Measurements from ENCODE around the gene PLA2R1.

Gene PLA2R1

DNA sequence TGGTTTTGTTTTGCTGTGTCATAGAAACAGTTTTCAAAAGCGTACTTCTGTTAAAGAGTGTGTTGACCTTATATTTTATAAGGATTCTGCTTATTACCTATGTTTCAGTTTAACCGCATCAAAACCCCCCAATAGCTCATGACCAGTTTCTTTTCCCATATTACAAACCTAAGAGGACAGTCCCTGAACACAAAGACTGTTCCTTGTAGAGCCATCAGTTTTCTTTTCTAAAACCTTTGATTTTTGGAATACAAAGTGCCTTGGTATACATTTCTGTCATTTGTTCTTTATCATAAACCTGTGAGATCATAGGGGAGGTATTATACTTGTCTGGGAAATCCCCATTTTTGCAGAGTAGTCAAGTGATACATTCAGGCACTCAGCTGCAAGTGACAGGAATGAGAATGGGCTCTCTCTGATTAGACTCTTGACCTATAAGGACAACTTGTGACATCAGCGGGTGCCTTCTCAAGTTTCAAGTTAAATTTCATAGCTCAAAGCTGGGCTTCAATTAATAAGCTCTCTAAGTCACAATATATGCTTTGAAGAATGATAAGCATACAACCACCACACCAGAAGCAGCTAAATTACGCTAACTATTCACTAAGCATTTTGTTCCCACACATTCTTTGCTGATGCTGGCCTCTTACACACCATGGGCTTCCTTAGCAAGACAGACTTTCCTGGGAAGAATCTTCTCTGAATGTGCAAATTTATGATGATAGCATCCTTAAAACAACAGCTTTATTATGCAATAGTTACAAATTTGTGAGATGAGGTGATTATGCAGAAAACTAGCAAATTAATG lies 167.0 kb downstream of the PLA2R1 start:
- DNase-seq (ENCODE audit: low read depth in 2 of 2) = no peak

DNA sequence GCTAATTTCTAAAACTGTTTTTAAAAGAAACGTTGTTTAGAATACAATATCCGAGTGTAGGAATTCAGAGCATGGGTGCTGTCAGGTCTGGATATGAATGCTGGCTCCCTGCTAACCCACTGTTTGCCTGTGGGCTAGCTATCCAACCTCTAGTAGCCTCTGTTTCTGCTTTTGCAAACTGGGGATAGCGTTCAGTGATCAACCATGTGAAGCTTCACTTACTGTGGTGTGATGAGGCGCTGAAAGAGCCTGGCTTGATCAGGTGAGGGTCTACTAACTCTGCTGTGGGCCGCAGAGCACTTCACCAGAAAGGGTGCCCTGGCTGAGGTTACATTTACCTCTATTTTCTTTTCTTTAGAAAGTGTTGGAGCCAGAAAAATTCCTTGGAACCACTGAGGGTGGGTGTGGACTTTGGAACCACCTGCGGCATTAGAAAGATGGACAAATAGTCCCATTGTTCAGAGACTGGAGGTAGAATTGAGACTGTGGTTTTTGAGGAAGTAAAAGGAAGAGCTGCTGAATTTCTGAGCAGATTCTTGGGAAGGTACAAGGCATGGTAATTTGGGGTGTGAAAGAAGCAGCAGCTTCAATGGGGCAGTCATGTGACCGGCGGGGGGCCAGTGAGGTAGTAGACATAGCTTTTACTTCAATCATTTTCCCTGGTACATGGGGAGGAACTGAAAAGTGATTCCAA lies 168.1 kb downstream of the PLA2R1 start:
- no peak for DNase-seq (ENCODE audit: low read depth in 2 of 2)

DNA sequence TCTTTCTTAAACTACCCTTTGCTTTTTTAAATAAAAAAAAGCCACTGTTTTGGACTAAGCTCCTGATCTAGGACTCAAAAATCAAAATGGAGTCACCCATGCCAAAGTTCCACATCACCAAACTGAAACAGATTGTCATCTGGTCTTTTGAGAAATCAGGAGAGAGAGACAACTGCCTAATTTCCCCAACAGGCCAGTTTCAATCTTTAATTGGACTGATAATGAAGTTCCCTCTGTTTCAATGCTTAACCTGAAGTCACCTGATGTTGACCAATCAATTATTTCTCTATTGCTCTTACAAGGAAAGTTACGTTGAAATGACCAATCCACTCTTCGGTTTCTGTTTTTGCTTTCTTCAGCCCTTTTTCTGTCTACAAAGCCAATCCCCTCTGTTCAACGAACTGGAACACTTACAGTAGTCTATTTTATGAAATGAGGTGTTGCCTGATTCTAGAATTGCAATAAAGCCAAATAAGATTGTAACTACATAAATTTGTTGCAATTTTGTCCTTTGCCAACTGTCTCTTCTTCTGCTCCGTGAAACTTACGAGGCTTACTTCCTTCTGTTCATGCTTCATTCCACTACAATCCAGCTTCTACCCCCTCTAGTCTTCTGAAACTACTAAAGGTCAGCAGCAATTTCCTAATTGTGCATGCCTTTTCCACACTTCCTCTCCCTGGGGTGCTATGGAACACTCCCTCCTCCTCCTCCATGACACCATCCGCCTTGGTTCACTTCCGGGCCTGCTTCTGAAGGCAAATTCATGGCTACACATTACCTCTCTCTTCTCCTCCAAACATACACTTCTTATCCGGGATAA lies 169.2 kb downstream of the PLA2R1 start:
- DNase-seq (ENCODE audit: low read depth in 2 of 2) = no peak

DNA sequence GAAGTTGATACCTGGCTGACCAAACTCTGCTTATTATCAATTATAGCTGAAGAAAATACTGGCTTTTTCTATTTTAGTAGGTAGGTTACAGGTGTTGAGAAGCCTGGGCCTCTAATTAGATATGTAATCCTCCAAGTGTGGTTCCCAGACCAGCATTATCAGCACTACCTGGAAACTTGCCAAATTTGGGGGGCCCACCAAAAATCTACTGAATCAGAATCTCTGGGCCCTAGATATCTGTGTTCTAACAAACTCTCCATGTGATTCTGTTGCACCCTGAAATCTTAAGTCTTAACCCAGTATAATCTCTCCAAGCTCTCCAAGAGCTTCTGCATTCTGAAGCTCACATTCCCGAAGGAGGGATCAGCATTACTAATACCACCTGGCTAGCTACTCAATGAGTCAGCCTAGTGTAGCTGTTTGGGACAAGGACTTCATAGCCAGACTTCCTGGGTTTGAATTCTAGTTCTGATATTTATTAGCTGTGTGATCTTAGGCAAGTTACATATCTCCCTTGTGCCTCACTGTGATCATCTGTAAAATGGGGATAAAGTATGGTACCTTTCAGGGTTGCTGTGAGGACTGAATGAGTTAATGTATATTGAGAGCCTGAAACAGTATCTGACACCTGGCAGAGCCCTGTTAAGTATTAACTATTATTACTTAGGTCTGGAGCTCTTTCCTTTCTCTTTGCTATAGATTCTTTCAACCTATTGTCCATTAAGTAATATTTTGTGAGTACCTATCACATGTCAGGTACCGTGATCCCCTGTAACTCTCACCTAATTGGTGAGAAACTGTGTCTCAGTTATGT lies 170.3 kb downstream of the PLA2R1 start:
- no peak for DNase-seq (ENCODE audit: low read depth in 2 of 2)

DNA sequence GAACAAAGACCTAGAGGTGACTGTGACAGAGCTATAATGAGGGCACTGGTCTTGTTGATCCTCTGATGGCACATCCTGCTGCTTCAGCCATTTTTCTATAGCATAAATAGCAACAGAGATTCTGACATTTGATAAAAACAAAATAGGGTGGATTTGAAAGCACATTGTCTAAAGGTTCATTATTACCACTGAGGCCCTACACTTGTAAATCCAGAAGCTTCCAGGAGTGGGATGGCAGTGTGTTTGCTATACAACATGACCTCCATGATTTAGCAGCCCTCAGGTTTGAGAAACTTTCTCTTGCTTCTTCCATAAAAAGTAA lies 171.2 kb downstream of the PLA2R1 start:
- DNase-seq (ENCODE audit: low read depth in 2 of 2) = no peak

DNA sequence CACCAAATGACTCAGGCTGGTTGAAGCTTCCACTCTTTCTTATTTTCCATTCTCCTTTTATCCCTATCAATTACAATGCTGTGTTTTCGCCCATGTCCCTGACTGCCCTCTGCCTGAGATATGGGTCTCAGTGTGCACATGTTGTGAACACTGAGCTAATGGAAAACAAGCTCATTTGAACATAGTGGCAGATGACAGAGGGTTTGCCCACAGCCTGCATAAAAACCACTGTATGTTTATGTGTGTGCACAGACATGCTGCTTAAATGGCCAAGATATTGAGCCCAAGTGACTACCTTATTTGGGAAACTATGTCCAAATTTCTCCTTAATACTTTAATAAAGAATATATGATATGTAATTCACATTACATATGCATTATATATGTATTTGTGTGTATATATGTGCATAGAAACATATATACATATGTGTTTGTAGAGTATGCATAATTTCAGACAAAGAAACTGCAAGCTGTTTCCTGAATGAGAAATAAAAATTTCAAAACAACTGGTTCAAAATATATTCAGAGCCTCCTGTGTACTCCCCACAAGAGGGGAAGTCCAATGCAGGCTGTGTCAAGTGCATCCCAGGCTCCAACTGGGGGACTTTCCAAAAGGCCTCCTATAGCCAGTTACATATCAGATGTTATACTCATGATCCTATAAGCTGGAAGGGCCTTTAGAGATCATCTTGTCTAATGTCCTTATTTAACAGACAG lies 171.7 kb downstream of the PLA2R1 start:
- DNase-seq (ENCODE audit: low read depth in 2 of 2) = no peak

DNA sequence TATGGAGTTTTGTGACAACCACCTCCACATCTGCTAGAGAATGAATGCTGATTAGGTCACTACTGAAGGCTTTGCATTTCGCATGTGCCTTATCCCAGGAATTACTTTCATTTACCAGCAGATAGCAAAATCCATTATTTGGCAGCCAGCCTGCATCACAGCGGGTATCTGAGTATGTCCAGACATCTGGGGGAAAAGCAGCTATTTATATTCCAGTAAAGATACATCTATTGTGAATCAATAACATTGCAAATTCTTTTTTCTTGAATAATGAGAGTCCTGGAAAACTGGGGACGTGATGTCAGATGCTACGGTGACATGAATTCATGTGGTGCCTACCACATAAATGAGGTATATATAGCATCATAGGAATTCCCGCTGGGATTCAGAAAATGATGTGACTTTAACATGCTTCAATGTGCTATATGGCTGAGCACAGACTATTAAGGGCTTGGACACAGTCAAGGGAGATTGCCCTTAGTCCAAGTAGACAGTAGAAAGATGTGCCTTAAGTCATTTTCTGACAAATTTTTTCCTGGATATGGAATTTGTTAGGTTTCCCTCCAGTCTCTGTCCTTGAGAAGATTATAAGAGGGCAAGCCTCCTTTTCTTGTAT lies 180.2 kb downstream of the PLA2R1 start:
- DNase-seq (ENCODE audit: low read depth in 2 of 2) = no peak
